ENCODE data around the gene MCMBP.

GRCh38 chr10:119817991-119818888 lies 54.4 kb downstream of the MCMBP start:
- TF ChIP-seq TSHZ2 (CRISPR knock-in tag; IDR thresholded peaks at IDR 0.05) (no peak), GLIS3 (CRISPR knock-in tag; IDR thresholded peaks at IDR 0.05) (no peak), PATZ1 (CRISPR knock-in tag; IDR thresholded peaks at IDR 0.05; ENCODE audit: borderline replicate concordance) (no peak), ZFP30 (CRISPR knock-in tag; IDR thresholded peaks at IDR 0.05) (no peak), ZFP3 (CRISPR knock-in tag; IDR thresholded peaks at IDR 0.05) (no peak), OSR1 (CRISPR knock-in tag; IDR thresholded peaks at IDR 0.05) (no peak), TOX (CRISPR knock-in tag; IDR thresholded peaks at IDR 0.05; ENCODE audit: borderline replicate concordance) (no peak), ISL1 (CRISPR knock-in tag; IDR thresholded peaks at IDR 0.05) (no peak)
- TF ChIP-seq, protein P1, sequence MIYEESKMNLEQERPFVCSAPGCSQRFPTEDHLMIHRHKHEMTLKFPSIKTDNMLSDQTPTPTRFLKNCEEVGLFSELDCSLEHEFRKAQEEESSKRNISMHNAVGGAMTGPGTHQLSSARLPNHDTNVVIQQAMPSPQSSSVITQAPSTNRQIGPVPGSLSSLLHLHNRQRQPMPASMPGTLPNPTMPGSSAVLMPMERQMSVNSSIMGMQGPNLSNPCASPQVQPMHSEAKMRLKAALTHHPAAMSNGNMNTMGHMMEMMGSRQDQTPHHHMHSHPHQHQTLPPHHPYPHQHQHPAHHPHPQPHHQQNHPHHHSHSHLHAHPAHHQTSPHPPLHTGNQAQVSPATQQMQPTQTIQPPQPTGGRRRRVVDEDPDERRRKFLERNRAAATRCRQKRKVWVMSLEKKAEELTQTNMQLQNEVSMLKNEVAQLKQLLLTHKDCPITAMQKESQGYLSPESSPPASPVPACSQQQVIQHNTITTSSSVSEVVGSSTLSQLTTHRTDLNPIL (CRISPR knock-in tag; IDR thresholded peaks at IDR 0.05; ENCODE audit: low read depth), result no peak
